ENCODE data around the gene EFNA4.

EFNA4 gene

GRCh38 chr1:155034318-155035208 is 29.0 kb upstream of the EFNA4 start:
- no peak for DNase-seq

DNA sequence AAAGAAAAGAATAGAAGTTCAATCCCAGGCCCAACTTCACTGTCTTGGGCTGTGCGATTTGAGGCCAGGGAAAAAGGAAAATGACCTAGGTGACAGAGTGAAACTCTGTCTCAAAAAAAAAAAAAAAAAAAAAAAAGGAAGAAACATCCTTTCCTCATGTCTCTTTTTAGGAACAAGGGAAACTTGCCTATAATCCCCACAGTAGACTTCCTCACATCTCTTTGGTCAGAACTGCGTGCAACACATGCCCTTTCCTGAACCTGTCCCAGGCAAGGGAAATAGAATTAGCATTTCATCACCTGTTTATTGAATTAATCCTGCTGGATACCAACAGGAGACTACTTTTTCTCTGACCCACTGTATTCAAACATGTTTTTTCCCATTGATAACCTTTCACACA is 27.6 kb upstream of the EFNA4 start:
- DNase-seq = no peak

GRCh38 chr1:155037043-155037442 is 26.5 kb upstream of the EFNA4 start:
- no peak for DNase-seq

GRCh38 chr1:155037851-155038441 is 25.6 kb upstream of the EFNA4 start:
- DNase-seq = no peak

DNA sequence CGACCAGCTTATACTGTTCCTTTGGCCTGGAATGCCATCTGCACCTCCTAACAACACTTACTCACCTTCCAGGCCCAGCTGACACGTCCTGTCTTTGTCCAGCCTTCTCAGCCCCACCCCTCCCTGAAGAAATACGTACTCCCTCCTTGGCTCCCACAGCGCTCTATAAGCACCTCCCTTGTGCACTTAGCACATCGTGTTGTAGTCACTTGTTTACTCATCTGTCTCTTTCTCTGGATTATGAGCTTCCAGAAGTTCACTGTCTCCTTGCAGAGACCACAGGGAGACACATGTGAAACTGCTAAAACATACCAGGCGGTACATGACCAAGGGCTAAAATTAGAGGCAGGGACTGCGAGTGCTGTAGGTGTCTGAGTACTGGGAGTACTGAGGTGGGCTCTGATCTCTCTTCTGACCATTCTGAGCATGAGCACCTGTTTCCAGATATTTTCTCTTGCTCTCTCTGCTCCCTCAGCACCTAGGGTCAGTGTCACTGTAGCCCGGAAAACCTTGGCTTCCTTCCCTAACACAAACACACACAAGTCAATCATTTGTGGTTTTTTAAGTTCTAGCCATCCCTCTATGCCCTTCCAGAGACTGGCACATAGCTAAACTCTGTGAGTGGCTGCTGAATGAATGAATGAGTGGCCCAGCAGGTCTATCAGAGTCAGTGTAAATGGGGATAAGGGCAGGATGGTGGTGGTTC is 24.8 kb upstream of the EFNA4 start:
- DNase-seq = no peak

- no peak for DNase-seq
Measured at GRCh38 chr1:155039308-155039669, 24.3 kb upstream of the EFNA4 start.

- DNase-seq = no peak
Measured at GRCh38 chr1:155040358-155041093, 23.0 kb upstream of the EFNA4 start.

- DNase-seq = no peak
Measured at GRCh38 chr1:155042789-155043188, 20.8 kb upstream of the EFNA4 start.

DNA sequence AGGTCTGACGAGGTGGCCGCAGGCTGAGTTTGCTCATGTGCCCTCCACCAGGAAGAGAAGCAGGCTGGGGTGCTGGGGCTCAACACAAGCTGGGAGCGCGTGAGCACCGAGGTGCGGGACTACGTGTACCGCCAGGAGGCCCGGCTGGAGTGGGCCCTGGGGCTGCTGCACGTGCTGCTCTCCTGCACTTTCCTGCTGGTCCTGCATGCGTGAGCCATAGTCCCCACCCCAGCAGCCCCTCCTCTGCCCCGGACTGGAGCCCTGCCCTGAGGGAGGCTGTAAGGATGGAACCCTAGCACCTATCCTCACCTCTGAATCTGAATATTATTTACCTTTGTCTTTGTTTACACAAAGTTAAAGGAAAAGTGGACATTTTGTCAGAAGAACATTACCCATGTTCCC is 20.2 kb upstream of the EFNA4 start:
- no peak for DNase-seq

DNA sequence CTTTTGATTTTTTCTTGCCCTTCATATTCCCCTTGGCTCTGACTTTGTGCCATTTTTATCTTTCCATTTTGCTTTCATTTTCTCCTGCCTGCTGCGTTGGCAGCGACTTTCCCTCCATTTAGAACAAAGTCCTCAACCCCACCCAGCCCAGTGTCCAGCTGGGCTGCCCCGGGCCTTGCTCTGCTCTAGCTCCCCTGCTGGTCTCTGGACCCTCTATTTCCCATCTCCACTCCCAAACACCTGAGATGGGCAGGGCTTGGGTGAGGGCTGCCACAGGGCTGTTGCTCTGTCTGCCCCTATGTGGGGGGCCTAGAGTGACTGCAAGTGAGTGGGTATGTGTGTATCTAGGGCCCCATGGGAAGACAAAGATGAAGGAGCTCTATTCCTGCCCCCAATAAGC is 19.7 kb upstream of the EFNA4 start:
- no peak for DNase-seq

GRCh38 chr1:155044365-155044764 is 19.2 kb upstream of the EFNA4 start:
- no peak for DNase-seq

DNA sequence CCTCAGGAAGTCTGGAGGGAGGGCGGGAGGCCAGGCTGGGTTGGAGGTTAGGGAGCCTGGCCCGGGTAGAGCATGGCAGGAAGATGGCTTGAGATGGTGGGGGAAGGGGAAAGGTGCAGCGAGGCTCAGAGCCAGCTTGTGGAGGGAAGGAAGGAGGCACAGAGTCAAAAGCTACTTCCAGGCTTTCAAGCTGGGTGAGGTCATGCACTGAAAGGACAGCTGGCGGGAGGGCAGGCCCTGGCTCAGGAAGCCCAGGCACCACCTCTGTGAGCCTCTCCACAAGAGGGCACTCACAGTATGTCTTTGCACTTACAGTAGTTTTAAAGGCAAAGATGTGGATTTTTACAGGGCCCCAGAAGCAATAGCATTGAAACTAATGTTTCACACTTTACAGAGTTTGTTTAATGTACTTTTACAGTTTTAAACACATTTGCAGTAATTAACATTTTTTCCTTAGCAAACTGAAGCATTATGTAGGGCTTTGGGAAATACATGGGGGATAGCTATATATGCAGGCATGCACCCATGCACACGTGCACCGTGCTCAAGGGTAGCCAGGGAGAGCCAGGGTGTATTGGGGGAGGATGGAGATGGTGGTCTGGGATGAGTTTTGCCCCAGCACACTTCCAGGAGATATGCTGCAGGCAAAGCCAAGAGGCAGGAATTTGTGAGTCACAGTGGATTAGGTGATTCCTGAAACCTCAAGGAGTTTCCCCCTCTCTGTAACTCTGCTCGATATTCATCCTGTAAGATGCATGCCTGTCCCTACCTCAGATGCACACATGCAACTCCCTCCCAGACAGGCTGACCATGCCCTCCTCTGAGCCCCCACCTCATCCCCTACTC is 18.5 kb upstream of the EFNA4 start:
- peak; percentile 84 for DNase-seq

DNA sequence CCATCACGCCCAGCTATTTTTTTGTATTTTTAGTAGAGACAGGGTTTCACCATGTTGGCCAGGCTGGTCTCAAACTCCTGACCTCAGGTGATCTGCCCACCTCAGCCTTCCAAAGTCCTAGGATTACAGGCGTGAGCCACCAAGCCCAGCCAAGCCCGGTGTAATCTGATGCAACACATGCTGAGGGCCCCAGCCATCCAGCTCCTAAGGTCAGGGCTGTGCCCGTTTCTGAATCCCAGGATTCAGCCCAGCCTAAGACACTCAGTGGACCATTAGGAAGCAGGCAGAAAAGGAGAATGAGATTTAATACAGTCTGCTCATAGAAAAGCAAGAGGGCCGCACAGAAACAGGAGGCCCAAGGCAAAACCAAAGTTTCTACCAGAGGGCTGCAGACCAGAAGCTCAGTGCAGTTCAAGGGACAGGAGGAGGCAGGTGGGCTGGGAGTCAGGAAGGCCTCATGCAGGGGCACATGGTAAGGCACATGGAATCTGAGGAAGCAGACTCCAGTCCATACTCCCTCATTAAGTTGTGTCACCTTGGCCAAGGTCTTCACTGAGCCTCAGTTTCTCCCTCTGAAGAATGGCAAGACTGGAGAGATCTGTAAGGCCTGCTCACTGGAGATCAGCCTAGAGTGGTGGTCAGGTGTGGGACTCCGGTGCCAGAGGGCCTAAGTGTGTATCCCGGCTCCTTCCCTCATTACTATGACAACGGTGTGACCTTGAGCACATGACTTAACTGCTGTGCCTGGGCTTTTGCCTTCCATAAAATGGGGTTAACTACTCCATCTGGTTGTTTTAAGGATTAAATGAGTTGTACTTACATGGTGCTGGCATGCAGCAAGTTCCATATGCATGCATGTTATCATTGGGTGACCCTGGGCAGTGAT is 14.8 kb upstream of the EFNA4 start:
- no peak for DNase-seq

GRCh38 chr1:155049651-155050559 is 13.6 kb upstream of the EFNA4 start:
- no peak for DNase-seq

- peak; percentile 82 for DNase-seq
Measured at GRCh38 chr1:155050560-155051341, 12.8 kb upstream of the EFNA4 start, which contains the start of gene ADAM15. Gene ADAM15, plus strand, starts transcription at chr1:155051316. Its CDS starts 71 bp downstream, at chr1:155051387.

- DNase-seq = no peak
Measured at GRCh38 chr1:155051342-155051776, 12.2 kb upstream of the EFNA4 start.

DNA sequence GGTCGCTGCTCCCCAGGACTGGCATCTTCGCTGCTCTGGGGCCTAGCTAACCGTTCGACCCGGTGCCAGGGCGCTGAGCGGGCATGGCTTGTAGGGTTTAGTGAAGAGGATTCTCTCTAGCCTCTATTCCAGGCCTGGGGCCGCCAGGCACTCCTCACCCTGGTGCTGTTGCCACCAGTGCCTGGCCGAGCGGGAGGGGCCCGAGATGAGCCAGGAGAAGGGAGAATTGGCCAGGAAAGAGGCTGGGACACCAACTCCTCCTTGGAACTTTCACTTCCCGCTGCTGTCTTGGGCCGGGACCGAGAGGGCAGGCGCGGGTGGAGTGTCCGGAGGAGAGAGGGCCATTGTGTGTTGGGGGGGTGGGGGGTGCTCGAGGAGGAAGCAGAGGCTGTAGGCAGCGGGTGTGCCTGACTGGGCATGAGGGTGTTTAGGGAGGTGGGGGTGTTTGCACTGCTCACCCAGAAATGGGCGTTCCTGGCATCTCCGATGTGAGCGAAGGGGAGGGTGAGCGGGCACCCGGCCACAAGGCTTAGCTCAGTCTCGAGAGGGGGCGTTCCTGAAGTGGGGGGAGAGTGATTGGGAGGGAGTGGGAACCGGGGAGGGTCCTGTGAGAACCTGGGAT is 11.7 kb upstream of the EFNA4 start:
- peak; percentile 70 for DNase-seq
